Fibroblast of villous mesenchyme (primary cell): Measurements from ENCODE around the gene ITGA8. TPM values are rescaled to one million over a fixed set of nuclear protein-coding genes. Genes with fewer than 3 reads are reported as not detected.
A peak's percentile ranks its signal among the peaks of the same experiment; 100 is the strongest.

ENCODE experiments used
- DNase-seq: peaks from one replicate; pipeline ENCODE4 v3.0.0-alpha.2; 2010; ENCODE audit warnings: low read depth
- H3K4me3 ChIP-seq: 2 replicates; pipeline ENCODE4 v1.5.1; 2011; ENCODE audit warnings: low read depth, mild to moderate bottlenecking, low read length
- total RNA-seq: library from RNA; depleted of rRNA; stranded (reverse); fragments of >200 nt; gene quantifications from 2 replicates; pipeline ENCODE4 v1.2.3, GENCODE V29; 2012
- TF ChIP-seq, protein P1 (sequence below): IDR thresholded peaks from 2 replicates; pipeline ENCODE4 v1.5.1; 2012; ENCODE audit warnings: low read depth, mild to moderate bottlenecking, low read length; ENCODE audit not compliant: insufficient read depth

ITGA8 gene
- total RNA-seq, 1 donor, result 1.3 TPM

DNA sequence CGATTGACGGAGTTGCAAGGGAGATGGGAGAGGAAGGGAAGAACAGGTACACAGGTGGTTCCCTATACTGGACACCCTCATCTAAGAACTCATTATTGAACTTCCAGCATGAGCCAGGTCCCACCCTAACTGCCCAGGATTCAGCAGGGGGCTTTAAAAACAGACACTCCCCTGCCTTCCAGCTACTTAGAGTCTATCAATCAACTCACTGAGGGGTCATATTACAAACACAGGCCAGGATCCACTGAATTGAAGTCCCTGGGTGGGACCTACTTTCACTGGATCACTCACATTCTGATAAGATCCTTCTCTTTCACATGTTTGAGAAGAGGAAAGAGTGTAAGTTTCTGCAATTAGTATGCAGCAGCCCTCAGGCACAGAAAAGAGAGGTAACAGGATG is 92.8 kb downstream of the ITGA8 start:
- TF ChIP-seq, protein P1, sequence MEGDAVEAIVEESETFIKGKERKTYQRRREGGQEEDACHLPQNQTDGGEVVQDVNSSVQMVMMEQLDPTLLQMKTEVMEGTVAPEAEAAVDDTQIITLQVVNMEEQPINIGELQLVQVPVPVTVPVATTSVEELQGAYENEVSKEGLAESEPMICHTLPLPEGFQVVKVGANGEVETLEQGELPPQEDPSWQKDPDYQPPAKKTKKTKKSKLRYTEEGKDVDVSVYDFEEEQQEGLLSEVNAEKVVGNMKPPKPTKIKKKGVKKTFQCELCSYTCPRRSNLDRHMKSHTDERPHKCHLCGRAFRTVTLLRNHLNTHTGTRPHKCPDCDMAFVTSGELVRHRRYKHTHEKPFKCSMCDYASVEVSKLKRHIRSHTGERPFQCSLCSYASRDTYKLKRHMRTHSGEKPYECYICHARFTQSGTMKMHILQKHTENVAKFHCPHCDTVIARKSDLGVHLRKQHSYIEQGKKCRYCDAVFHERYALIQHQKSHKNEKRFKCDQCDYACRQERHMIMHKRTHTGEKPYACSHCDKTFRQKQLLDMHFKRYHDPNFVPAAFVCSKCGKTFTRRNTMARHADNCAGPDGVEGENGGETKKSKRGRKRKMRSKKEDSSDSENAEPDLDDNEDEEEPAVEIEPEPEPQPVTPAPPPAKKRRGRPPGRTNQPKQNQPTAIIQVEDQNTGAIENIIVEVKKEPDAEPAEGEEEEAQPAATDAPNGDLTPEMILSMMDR, result no peak
- H3K4me3 ChIP-seq, result no peak overlapping the region
- no peak for DNase-seq

DNA sequence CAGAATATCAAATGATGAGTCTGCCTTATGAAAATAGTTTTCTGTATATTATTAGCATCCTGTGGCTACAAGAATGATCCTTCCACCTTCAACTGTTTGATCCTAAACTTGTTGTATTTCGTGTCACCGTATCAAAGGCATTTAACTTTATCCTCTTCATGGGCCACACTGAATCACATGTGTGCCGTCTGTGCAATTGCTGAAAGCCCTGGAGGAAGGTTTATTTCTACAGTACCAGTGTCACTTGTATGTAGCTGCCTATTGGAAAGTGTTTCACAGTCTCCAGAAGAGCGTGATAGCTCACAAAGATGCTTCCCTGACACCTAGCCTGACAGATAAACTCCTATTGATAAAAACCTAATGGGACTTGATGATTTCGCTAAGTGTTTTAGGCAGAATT is 94.5 kb downstream of the ITGA8 start:
- TF ChIP-seq, protein P1, result no peak
- DNase-seq, result no peak
- H3K4me3 ChIP-seq, result no peak overlapping the region

DNA sequence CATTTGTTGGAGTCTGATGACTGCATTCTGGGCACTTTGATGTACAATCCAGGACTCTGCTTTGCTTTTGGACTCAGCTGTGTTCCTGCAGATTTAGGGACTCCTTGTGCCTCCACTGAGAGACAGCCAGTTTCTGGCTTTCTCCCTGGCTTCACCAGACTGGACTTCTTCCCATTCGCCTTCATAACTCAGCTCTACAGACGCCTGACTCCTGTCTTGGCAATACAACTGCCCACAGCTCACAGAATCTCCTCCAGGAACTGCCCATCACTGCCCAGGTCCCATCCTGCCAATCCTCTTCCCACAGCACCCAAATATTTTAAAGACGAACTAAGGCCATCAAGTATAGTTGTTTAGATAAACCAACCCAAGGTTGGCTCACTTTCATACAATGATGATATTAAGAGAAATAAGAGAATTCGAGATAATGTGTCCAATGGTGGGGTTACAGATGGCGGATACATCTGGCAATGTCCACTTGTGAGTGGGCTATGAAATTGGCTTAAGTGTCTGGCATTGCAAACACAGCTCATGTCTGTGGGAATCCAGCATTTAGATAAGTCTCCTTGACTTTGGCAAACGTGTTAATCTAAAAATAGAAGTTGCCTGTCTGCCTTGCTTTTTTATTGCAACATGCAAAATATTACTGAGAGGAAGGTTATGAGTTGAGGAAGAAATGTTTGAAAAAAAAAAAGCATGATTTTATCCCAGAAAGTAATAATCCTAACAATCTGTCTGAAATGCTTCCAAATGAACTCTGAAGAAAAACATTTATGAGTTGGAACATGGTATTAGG is 95.1 kb downstream of the ITGA8 start:
- TF ChIP-seq, protein P1, result no peak
- no peak overlapping the region for H3K4me3 ChIP-seq
- peak; percentile 68 for DNase-seq

DNA sequence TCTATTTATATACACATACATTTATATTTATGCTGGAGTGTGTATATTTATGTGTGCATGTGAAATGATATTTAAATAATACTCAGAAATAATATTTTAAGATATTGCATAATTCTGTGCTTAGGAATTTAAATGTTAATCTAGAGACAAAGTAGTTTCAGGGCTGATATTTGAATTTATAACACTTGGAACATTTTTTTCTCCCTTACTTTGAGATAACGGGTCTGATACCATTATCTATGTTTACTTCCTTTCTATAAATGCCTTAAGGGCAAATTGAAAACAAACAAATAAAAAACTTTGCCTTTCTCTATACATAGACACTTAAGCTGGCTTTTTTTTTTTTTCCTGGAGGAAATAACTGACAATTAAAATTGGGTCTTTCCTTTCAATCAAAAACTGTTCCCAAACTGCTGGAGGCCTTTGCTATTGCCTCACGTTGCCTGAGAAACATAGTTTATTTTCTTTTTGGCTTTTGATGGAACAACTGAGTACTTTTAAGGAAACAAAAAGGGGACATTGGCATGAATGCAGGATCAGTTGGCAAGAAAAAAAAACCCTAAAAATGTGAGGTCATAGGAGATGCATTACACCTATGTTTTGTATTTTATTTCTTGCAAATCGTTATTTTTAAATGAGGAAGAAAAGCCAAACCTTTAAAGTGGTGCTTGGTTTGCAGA is 98.7 kb downstream of the ITGA8 start:
- TF ChIP-seq, protein P1, result no peak
- no peak overlapping the region for H3K4me3 ChIP-seq
- no peak for DNase-seq

DNA sequence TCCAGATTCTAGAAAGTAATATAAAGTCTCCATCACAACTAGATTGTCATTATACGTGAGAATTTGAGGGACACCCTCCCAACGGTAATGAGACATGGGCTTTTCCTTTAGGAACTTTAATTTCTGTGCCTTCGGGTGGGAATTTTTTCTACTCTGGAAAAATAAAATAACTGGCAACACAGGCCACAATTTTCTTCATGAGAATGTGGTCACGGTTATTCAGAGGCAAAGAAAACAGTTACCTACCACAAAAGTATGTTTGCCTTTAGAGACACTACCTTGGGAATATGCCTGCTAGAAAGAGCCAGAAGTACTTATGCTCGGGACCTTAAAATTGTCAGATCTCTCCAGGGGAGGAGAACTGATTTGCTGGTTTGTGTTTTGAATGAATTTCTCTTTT is 99.4 kb downstream of the ITGA8 start:
- TF ChIP-seq, protein P1, result no peak
- H3K4me3 ChIP-seq, result no peak overlapping the region
- no peak for DNase-seq

DNA sequence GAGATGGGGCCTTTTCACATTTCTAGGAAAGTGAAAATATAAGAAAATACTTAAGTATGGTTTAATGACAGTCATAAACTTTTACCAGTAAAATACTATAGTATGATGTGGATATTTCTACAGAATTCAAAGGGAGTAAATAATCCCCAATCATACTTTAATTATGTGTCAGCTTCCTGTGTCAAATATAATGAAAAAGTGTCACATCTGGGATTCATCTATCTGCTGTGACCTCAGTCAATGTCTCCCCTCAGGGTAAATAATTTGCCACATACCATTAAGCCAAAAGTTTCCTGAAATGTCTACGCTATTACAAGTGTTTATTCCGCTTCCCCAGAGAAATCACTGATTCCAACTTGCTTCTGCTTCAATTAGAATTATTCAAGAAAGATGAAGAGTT is 110.5 kb downstream of the ITGA8 start:
- TF ChIP-seq, protein P1, result no peak
- no peak for DNase-seq

More for the DNA sequence above, 110.5 kb downstream of the ITGA8 start:
- no peak overlapping the region for H3K4me3 ChIP-seq
